Suprapubic skin (tissue), 3 donors: ENCODE data around the gene PEMT.

Experiments
- EP300 ChIP-seq: sonication (generic); formaldehyde crosslinking; IDR thresholded peaks from one replicate; pipeline ENCODE4 v1.6.1; 2017; ENCODE audit warnings: antibody characterized with exemption
- POLR2A ChIP-seq, 2 donors: fragments of 450-650 bp; IDR thresholded peaks; one replicate each; pipeline ENCODE4 v1.6.1; 2017; ENCODE audit warnings: antibody characterized with exemption in 2 of 2, mild to moderate bottlenecking in 2 of 2, moderate library complexity in 2 of 2
- TF ChIP-seq, protein P1 (sequence below), 2 donors: fragments of 200-600 bp in 1 of 2; fragments of 450-650 bp in 1 of 2; sonication (generic) in 1 of 2; IDR thresholded peaks; one replicate each; pipeline ENCODE4 v1.5.1; 2016 to 2019; ENCODE audit warnings: antibody characterized with exemption in 2 of 2, mild to moderate bottlenecking in 1 of 2, moderate library complexity in 1 of 2

DNA sequence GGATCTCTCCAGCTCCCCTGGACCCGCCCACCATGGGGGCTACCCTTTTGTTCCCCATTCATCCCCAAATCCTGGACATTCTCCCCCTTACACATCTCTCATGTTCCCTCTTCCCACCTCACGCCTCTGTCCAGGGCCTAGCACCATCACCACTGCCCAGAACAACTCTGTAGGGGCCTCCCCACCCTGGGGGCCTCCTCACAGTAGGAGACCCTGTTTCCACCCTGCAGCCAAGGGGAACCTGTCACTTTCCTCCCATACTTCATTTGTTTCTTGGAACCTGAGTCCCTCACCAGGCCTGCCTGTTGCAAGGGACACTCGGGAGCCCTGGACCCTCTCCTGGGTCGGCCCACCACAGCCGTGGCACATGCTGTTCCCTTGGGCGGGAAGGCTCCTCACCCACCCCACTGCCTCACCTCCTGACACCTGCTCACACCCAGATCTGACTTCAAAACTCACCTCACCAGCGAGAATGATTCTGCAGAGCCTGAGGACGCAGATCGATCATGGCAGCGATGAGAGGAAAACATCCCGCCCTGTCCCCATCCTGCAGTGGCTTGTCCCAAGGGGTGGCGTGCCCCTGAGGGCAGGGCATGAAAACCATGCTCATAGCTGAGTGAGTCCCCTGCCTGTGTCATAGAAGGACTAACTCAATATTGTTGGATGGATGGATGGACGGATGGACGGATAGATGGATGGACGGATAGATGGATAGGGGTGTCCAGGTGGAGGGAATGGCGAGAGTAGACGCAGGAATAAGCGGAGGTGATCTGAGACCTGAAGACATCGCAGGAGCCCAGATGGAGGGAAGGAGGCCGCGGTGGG lies 88.6 kb downstream of the PEMT start:
- TF ChIP-seq, protein P1, sequence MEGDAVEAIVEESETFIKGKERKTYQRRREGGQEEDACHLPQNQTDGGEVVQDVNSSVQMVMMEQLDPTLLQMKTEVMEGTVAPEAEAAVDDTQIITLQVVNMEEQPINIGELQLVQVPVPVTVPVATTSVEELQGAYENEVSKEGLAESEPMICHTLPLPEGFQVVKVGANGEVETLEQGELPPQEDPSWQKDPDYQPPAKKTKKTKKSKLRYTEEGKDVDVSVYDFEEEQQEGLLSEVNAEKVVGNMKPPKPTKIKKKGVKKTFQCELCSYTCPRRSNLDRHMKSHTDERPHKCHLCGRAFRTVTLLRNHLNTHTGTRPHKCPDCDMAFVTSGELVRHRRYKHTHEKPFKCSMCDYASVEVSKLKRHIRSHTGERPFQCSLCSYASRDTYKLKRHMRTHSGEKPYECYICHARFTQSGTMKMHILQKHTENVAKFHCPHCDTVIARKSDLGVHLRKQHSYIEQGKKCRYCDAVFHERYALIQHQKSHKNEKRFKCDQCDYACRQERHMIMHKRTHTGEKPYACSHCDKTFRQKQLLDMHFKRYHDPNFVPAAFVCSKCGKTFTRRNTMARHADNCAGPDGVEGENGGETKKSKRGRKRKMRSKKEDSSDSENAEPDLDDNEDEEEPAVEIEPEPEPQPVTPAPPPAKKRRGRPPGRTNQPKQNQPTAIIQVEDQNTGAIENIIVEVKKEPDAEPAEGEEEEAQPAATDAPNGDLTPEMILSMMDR (IDR thresholded peaks at IDR 0.05), result no peak
- no peak for TF ChIP-seq EP300
- TF ChIP-seq POLR2A (IDR thresholded peaks at IDR 0.05), result no peak
